T-cell (primary cell): Measurements from ENCODE around the gene SEMA6C. TPM values are rescaled to one million over a fixed set of nuclear protein-coding genes. Genes with fewer than 3 reads are reported as not detected.

Experiments
- ATAC-seq, 4 experiments: fragments of 200-7000 bp in 3 of 4; fragments of 150-1000 bp in 1 of 4; cut with Tn5 transposase; replicated peaks in 1 of 4; 1 replicate in 3 of 4; 2 replicates in 1 of 4; pipeline ENCODE4 v1.10.0; 2021; ENCODE audit warnings: moderate library complexity in 3 of 4, mild to moderate bottlenecking in 2 of 4, moderate number of reproducible peaks in 1 of 4
- CTCF ChIA-PET, 2 donors: fragments of 300-600 bp; sonication (Branson Sonifier 250); formaldehyde crosslinking; loops; one replicate each; lab custom pipeline; 2022; ENCODE audit warnings: antibody characterized with exemption in 2 of 2; lab: Charles Lee
- POLR2A ChIA-PET, 2 donors: fragments of 300-600 bp; sonication (Branson Sonifier 250); formaldehyde crosslinking; loops; one replicate each; lab custom pipeline; 2022; ENCODE audit warnings: antibody characterized with exemption in 2 of 2; lab: Charles Lee
- DNase-seq, 35 experiments: peaks; one replicate each; pipeline versions ENCODE4 v3.0.0 to v3.0.0-alpha.2; 2013 to 2023
- H3K27ac ChIP-seq: one replicate; pipeline ENCODE4 v1.5.1; 2013; ENCODE audit warnings: low read length
- H3K27me3 ChIP-seq, 2 experiments: replicated peaks in 1 of 2; 1 replicate in 1 of 2; 2 replicates in 1 of 2; pipeline versions ENCODE4 v1.6.1 to v1.7.0; 2013; ENCODE audit warnings: low read length in 1 of 2, mixed read lengths in 1 of 2; ENCODE audit not compliant: control insufficient read depth in 2 of 2, insufficient read depth in 2 of 2; ENCODE audit errors: extremely low read depth in 1 of 2
- H3K36me3 ChIP-seq, 2 donors: 1 replicate in 1 of 2; 2 replicates in 1 of 2; pipeline versions ENCODE4 v1.6.1 to v1.7.0; 2013; ENCODE audit warnings: low read length in 1 of 2; ENCODE audit not compliant: control insufficient read depth in 2 of 2, insufficient read depth in 1 of 2; ENCODE audit errors: extremely low read depth in 1 of 2
- H3K4me1 ChIP-seq, 2 experiments: 1 replicate in 1 of 2; 2 replicates in 1 of 2; pipeline versions ENCODE4 v1.6.1 to v1.7.0; 2013; ENCODE audit warnings: low read length in 2 of 2, mixed read lengths in 1 of 2; ENCODE audit not compliant: insufficient read depth in 2 of 2, control insufficient read depth in 1 of 2; ENCODE audit errors: extremely low read depth in 1 of 2
- H3K4me3 ChIP-seq, 2 donors: 1 replicate in 1 of 2; 2 replicates in 1 of 2; pipeline versions ENCODE4 v1.5.1 to v1.7.0; 2013; ENCODE audit warnings: mild to moderate bottlenecking in 2 of 2, low read length in 1 of 2, moderate library complexity in 1 of 2; ENCODE audit not compliant: control insufficient read depth in 1 of 2; ENCODE audit errors: extremely low read depth in 1 of 2
- H3K9me3 ChIP-seq: 2 replicates; pipeline ENCODE4 v1.7.0; 2013
- H3K27ac Mint-ChIP-seq, 2 donors: one replicate each; pipeline ENCODE4 v1.8.0; 2020 to 2021; ENCODE audit warnings: mild to moderate bottlenecking in 2 of 2, mixed read lengths in 2 of 2
- H3K27me3 Mint-ChIP-seq, 2 donors: one replicate each; pipeline ENCODE4 v1.8.0; 2021 to 2022; ENCODE audit warnings: mixed read lengths in 2 of 2
- H3K36me3 Mint-ChIP-seq: one replicate; pipeline ENCODE4 v1.8.0; 2021; ENCODE audit warnings: mixed read lengths
- H3K4me1 Mint-ChIP-seq, 3 donors: one replicate each; pipeline ENCODE4 v1.8.0; 2020 to 2022; ENCODE audit warnings: mixed read lengths in 3 of 3, mild to moderate bottlenecking in 1 of 3
- H3K4me3 Mint-ChIP-seq, 3 donors: one replicate each; pipeline ENCODE4 v1.8.0; 2020 to 2022; ENCODE audit warnings: mild to moderate bottlenecking in 3 of 3, mixed read lengths in 3 of 3, moderate library complexity in 3 of 3
- H3K9me3 Mint-ChIP-seq, 3 donors: one replicate each; pipeline ENCODE4 v1.8.0; 2020 to 2022; ENCODE audit warnings: mixed read lengths in 3 of 3
- WGBS: methylation state at CpG from one replicate; pipeline ENCODE4 v1.1.5; 2013; ENCODE audit warnings: missing lambda C conversion rate; ENCODE audit not compliant: insufficient coverage; 5-methylcytosine and 5-hydroxymethylcytosine counted together
- total RNA-seq, 35 experiments: library from RNA in 6 of 35; stranded (reverse) in 6 of 35; fragments of 120-200 nt in 1 of 35; gene quantifications; one replicate each; pipeline versions ENCODE4 v1.2.1 to v1.2.4 and lab custom pipeline; 2013 to 2026

SEMA6C gene
- total RNA-seq, 5 donors from 2014 or later (not counting 1 experiment from before 2014, with no cell fraction given): 2.5 to 11.5 (median 8.5) TPM

DNA sequence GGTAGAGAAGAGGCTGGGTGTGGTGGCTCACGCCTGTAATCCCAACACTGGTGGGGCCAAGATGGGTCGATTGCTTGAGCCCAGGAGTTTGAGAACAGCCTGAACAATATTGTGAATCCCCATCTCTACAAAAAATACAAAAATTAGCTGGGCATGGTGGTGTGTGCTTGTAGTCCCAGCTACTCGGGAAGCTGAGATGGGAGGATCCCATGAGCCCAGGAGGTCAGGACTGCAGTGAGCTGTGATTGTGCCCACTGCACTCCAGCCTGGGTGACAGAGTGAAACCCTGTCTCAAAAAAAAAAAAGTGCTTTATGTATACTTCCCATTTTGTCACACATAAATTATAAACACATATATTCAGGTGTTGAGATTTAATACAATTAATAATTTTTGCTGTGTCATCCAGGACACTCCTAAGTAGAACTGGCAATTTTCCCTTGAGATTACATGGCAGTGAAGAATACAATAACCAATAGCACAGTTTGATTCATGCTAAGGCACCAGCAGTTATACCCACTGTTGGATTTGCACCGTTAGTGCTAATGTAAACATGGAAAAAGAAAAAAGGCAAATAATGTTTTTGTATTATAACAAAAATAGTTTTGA, 60.4 kb downstream of the SEMA6C start:
- no peaks in the 10 kb centered on the region for H3K27me3 Mint-ChIP-seq
- Histone ChIP-seq H3K27me3 (no peaks in the 10 kb centered on the region), H3K4me3 (no peak overlapping the region), H3K27ac (no peak overlapping the region), H3K9me3 (no peaks in the 10 kb centered on the region), H3K4me1 (no peaks in the 10 kb centered on the region), H3K36me3 (no peaks in the 10 kb centered on the region)
- DNase-seq (no peak), ATAC-seq (no peak)
- no peak overlapping the region for H3K27ac Mint-ChIP-seq
- no peaks in the 10 kb centered on the region for H3K4me1 Mint-ChIP-seq
- CTCF ChIA-PET: interaction anchor here (0.5 to 1.6 kb wide), 3 partner anchors 14 to 749 kb away, joined by 3 to 7 read pairs (median 5); no protein-coding TSS in a partner anchor
- H3K9me3 Mint-ChIP-seq: no peaks in the 10 kb centered on the region
- 100% methylated on average over 1 of the region's 4 CpGs for WGBS
- POLR2A ChIA-PET: interaction anchor here (0.6 kb wide), 3 partner anchors 20 to 270 kb away, joined by 3 to 4 read pairs (median 3); no protein-coding TSS in a partner anchor
- peaks cover 8% of the 10 kb centered on the region for H3K36me3 Mint-ChIP-seq
- no peak overlapping the region for H3K4me3 Mint-ChIP-seq

Other genes with a start within 250 kb of the SEMA6C start
- 10 to 100 TPM; 44.5 to 72.6 (median 62.5) TPM for gene SETDB1, start 220.3 kb downstream of the SEMA6C start, total RNA-seq
- 100 to 1,000 TPM in 4 of 5 donors, 10 to 100 TPM in 1; 74.3 to 153 (median 135) TPM for gene CERS2, start 171.8 kb downstream of the SEMA6C start, total RNA-seq
- gene ANXA9, start 164.3 kb downstream of the SEMA6C start, total RNA-seq: under 1 TPM in 2 of 5 donors, not detected in 3; 0.15 to 0.16 TPM
- 10 to 100 TPM; 15.3 to 26.8 (median 19.0) TPM for gene MINDY1, start 139.7 kb downstream of the SEMA6C start, total RNA-seq
- 10 to 100 TPM; 15.3 to 31.3 (median 24.9) TPM for gene PRUNE1, start 138.2 kb downstream of the SEMA6C start, total RNA-seq
- gene BNIPL, start 110.0 kb downstream of the SEMA6C start, total RNA-seq: 1 to 10 TPM in 3 of 5 donors, under 1 TPM in 2; 0.54 to 2.6 (median 2.2) TPM
- 1 to 10 TPM in 4 of 5 donors, under 1 TPM in 1; 0.61 to 4.8 (median 3.3) TPM for gene C1orf56, start 98.9 kb downstream of the SEMA6C start, total RNA-seq
- gene CDC42SE1, start 87.0 kb downstream of the SEMA6C start, total RNA-seq: 100 to 1,000 TPM; 419 to 475 (median 450) TPM
- 1 to 10 TPM; 3.6 to 4.9 (median 3.9) TPM for gene MLLT11, start 86.2 kb downstream of the SEMA6C start, total RNA-seq
- gene GABPB2, start 75.9 kb downstream of the SEMA6C start, total RNA-seq: 10 to 100 TPM; 29.6 to 41.3 (median 32.5) TPM
- 10 to 100 TPM in 3 of 5 donors, 1 to 10 TPM in 2; 3.7 to 41.2 (median 38.8) TPM for gene TNFAIP8L2, start 10.0 kb upstream of the SEMA6C start, total RNA-seq
- 1 to 10 TPM in 3 of 5 donors, under 1 TPM in 2; 0.68 to 3.2 (median 2.3) TPM for gene LYSMD1, start 19.3 kb upstream of the SEMA6C start, total RNA-seq
- 10 to 100 TPM; 35.4 to 60.4 (median 52.4) TPM for gene SCNM1, start 19.5 kb upstream of the SEMA6C start, total RNA-seq
- 1 to 10 TPM; 1.9 to 6.2 (median 5.3) TPM for gene TMOD4, start 29.4 kb upstream of the SEMA6C start, total RNA-seq
- 10 to 100 TPM; 50.2 to 84.5 (median 58.9) TPM for gene VPS72, start 43.6 kb upstream of the SEMA6C start, total RNA-seq
- 10 to 100 TPM; 39.2 to 52.7 (median 48.0) TPM for gene PIP5K1A, start 51.9 kb upstream of the SEMA6C start, total RNA-seq
- 100 to 1,000 TPM in 3 of 5 donors, 10 to 100 TPM in 2; 68.1 to 150 (median 133) TPM for gene PSMD4, start 108.1 kb upstream of the SEMA6C start, total RNA-seq
- 10 to 100 TPM; 27.7 to 44.2 (median 40.5) TPM for gene ZNF687, start 135.7 kb upstream of the SEMA6C start, total RNA-seq
- 10 to 100 TPM; 64.9 to 96.9 (median 75.4) TPM for gene PI4KB, start 180.8 kb upstream of the SEMA6C start, total RNA-seq
- 10 to 100 TPM; 50.3 to 79.8 (median 70.2) TPM for gene RFX5, start 200.6 kb upstream of the SEMA6C start, total RNA-seq
- 1 to 10 TPM in 1 of 5 donors, under 1 TPM in 2, not detected in 2; 0.72 to 1.2 (median 0.93) TPM for gene SELENBP1, start 226.1 kb upstream of the SEMA6C start, total RNA-seq